GM18873 (cell line): ENCODE data around the gene CBX8.

ENCODE experiments used
- ATAC-seq: cut with Tn5 transposase; IDR thresholded peaks from one replicate; pipeline ENCODE4 v1.9.1; 2021; ENCODE audit warnings: mild to moderate bottlenecking, moderate library complexity, moderate number of reproducible peaks; ENCODE audit not compliant: unreplicated experiment, low FRiP score

Gene CBX8

GRCh38 chr17:79821331-79822095 lies 24.6 kb upstream of the CBX8 start:
- no peak for ATAC-seq

DNA sequence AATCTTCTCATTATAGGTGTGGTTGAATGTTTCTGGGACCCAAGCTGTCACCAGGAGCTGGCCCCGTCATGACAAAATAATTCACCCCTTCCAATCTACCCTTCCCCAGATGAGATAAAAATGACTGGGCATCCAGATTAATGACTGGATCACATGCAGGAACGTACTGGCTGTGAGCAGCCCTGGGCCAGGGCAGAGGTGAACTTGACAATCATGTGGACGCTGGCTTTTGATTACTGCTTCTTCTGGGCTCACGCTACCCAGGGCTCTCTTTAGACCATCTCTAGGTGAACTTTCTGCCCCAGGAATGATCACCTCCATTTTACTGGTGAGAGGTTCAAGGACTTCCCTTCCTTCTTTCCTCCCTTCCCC lies 24.1 kb upstream of the CBX8 start:
- no peak for ATAC-seq

- ATAC-seq: no peak
Measured at GRCh38 chr17:79819534-79820276, 22.8 kb upstream of the CBX8 start.

DNA sequence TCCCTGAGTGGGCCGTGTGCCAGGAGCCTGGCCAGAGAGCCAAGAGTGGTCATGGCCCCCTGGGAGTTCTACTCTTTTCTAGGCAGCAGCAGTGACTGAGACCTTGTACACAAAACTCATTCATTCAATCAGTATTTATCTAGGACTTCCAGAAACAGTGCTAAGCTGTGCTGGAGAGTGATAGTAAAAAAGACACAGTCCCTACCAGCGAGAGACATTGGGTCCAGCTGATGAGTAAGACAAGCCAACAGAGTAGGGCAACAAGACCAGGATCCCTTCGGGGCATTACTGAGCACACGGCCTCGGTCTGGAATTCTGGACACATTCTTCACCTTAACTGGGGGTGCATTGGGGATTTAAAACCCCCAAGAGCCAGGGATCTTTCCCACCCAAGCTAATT lies 22.2 kb upstream of the CBX8 start:
- ATAC-seq: no peak

DNA sequence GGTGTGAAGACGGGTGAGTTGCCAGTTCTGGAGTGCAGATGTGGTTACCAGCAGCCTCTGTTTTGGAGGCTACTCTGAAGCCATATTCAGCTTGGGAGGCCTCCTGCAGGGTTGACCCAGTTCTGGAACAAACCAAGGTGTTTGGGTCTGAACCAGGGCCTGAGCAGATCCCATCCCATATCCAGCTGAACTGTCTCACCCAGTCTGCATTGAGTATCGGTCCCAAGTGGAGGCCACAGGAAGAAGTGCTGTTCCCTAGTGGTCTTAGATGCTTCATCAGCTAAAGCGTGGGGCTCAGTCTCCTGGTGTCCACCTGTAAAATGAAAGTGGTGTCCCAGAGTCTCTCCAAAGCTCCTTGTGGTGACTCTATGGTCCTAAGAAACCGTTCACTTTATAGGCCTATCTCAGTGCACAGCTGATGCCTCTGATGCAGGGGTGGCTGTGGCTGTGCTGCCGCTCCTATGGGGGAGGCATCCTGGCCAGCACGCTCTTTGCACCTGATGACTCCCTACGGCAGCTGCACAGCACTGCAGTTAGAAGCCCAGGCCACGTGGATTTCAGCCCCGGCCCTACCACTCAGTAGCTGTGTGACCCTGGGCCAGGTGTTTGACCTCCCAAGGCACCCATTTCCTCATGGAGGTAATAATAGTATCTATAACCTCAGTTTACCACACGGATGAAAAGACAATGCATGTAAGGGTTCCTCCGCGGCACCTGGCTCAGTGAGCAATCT lies 21.3 kb upstream of the CBX8 start:
- ATAC-seq: no peak

DNA sequence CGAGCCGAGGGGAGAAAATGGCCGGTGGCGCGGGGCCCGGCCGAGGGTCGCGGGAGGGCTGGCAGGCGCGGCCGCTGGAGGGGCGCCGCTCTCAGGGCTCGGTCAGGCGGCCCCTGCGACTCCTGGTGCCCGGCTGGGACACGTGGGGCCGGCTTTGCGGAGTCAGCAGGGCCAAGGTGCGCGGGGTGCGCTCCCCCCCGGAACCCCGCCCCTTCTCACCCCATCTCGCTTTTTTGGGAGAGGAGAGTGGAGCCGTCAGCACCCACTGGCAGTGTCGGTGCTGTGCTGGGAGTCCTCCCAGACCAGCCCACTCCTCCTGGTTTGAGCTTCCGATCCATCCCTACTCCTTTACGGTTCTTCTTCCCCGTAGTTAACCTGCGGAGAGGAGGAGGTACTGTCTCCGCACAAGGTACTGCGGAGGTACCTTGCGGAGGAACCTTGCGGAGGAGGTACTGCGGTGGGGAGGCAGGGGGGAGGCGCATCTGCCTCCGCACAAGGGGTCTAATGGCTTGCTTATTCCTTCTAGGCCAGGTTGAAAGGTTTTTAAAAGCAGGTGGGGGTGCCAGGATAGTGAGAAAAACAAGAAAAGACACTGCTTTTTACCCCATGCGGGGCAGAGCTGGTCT lies 19.1 kb upstream of the CBX8 start:
- no peak for ATAC-seq

GRCh38 chr17:79814974-79815835 lies 18.3 kb upstream of the CBX8 start:
- no peak for ATAC-seq

GRCh38 chr17:79814127-79814973 lies 17.5 kb upstream of the CBX8 start:
- ATAC-seq: no peak

GRCh38 chr17:79813297-79814126 lies 16.6 kb upstream of the CBX8 start:
- no peak for ATAC-seq

DNA sequence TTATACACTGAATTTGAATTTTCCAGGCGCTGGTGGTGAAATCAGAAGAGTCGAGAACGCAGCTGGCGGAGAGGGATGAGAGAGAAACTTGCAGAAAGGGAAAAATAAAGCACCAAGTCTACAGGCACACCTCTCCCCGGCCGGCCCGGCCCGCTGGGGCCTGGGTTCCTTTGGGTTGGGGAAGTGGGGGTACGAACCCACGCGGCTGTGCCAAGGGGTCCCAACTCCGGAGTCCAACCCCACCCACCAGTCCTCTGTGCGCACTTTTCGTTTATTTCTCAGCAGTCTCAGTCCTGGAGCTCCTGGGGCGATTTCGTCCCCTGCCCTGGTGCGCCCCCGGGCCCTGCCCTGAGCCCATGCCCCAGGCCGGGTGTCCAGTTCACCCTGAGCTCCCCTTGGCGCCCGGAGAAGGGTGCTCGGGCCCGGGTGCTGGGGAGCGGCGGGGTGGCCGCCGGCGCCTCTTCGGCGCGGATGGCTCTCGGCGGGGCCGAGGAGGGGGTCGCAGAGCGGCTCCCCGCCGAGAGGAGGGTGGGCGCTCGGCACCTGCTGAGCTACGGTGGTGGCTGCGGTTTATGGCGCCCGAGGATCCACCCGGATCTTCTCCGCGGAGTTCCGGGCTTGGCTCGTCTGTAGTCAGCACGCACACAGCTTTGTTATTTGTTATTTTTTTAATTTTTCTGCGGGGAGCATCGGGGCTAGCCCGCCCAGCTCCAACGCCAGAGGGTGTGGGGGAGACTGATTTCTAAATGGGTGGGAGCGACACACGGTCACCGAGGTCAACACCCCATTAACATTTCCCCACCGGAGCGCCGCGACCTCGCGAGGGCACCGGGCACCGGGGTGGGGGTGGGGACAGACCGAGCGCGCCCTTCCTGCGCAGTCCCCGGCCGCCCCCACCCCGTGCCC lies 15.7 kb upstream of the CBX8 start:
- ATAC-seq: no peak

GRCh38 chr17:79811868-79812352 lies 15.0 kb upstream of the CBX8 start:
- no peak for ATAC-seq

GRCh38 chr17:79811011-79811867 lies 14.4 kb upstream of the CBX8 start:
- no peak for ATAC-seq

DNA sequence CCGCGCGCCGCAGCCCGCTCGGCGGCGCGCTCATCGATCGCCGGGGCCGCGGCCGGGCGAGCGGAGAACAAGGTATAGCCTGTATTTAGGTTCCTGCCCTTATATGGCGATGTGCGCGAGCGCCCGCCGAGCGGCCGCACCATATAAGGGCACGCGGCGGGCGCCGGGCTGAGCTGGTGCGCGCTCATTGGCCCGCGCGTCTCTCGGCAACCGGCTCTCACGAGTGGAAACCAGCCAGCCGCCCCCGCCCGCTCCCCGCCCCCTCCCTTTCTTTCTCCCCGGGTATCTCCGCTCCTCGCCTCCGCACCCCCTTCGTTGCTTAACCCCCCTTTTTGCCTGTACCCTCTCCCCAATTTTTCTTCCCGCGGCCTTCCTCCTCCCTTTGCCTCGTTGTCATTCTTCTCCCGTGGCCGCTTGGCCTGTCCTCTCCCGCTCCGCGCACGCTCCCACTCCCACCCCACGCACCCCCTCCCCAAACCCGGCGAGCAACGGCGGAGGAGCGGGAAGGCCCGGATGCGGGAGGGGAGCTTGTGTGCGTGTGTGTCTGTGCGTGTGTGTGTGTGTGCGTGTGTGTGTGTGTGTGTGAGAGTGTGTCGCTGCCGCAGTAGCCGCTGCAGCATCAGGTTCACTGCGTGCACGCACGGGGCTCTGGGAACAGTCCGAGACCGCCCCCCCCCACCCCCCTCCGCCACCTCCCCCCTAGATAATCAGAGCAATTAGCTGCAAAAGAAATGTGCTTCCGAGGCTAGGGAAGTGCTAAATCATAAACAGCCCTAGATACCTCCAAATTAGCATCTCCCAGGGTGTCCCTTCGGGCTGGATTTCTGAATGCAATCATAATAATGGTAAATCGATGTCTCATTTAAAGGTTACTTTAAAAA lies 13.5 kb upstream of the CBX8 start:
- ATAC-seq: peak; percentile 59

DNA sequence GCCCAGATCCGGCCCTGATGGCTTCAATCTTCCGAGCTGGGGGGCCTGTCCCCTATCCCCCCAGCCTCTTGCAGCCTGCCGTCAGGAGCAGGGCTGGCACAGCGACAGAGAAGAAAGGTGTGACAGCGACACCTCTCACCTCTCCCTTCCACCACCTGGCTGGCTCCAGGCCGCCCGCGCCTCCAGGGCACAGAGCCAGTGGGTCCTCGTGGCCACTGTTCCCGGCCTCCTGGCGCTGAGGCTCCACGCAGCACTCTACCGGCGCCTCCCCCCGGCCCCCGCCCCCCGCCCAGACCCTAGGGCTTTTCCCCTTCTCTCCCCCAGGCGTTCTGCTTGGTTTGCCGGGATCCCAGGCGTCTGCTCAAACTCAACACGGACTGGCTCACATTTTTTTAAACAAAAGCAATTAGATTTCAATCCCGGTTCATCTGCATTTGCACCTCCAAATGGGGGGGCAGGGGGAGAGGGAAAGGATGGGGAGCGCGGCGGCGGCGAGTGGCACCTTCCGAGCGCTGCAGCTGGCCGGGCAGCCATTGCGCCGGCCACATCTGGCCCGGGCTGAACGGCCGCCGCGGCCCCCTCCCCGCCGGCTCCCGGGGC lies 12.8 kb upstream of the CBX8 start:
- no peak for ATAC-seq
